Skeletal muscle satellite cell (primary cell): ENCODE results near the gene GSS.

Source experiments
- H3K27me3 ChIP-seq: 2 replicates; pipeline ENCODE4 v1.7.0; 2013; ENCODE audit warnings: low read length; ENCODE audit not compliant: control insufficient read depth, insufficient read depth
- H3K36me3 ChIP-seq: 2 replicates; pipeline ENCODE4 v1.7.0; 2013; ENCODE audit warnings: mild to moderate bottlenecking, control low read depth, low read length; ENCODE audit not compliant: insufficient read depth
- H3K4me1 ChIP-seq: 2 replicates; pipeline ENCODE4 v1.7.0; 2013; ENCODE audit warnings: low read length; ENCODE audit not compliant: control insufficient read depth, insufficient read depth
- H3K4me2 ChIP-seq: 2 replicates; pipeline ENCODE4 v1.7.0; 2013; ENCODE audit warnings: mild to moderate bottlenecking, low read length
- H3K4me3 ChIP-seq: 2 replicates; pipeline ENCODE4 v1.7.0; 2013; ENCODE audit warnings: low read length
- H3K9ac ChIP-seq: 2 replicates; pipeline ENCODE4 v1.7.0; 2013; ENCODE audit warnings: mild to moderate bottlenecking, low read depth, low read length, moderate library complexity
- H3K9me3 ChIP-seq: replicated peaks from 2 replicates; pipeline ENCODE4 v1.7.0; 2013; ENCODE audit warnings: mild to moderate bottlenecking, control low read depth, low read length

The GSS gene

GRCh38 chr20:34982270-34983088 is 26.9 kb upstream of the GSS start:
- H3K9me3 ChIP-seq, result no peaks in the 10 kb centered on the region
- H3K4me3 ChIP-seq, result no peak overlapping the region
- no peak overlapping the region for H3K4me2 ChIP-seq
- H3K9ac ChIP-seq, result no peak overlapping the region
- peaks cover 8% of the 10 kb centered on the region for H3K4me1 ChIP-seq
- peaks cover 25% of the 10 kb centered on the region for H3K27me3 ChIP-seq
- no peaks in the 10 kb centered on the region for H3K36me3 ChIP-seq

GRCh38 chr20:34980543-34981233 is 25.1 kb upstream of the GSS start:
- H3K4me1 ChIP-seq, result peaks cover 8% of the 10 kb centered on the region
- H3K27me3 ChIP-seq, result peaks cover 25% of the 10 kb centered on the region
- no peak overlapping the region for H3K4me3 ChIP-seq
- no peaks in the 10 kb centered on the region for H3K36me3 ChIP-seq
- no peak overlapping the region for H3K4me2 ChIP-seq
- no peak overlapping the region for H3K9ac ChIP-seq
- no peaks in the 10 kb centered on the region for H3K9me3 ChIP-seq

GRCh38 chr20:34979366-34980153 is 24.0 kb upstream of the GSS start:
- Histone ChIP-seq H3K4me3 (no peak overlapping the region), H3K27me3 (peaks cover 31% of the 10 kb centered on the region), H3K4me1 (no peaks in the 10 kb centered on the region), H3K9ac (no peak overlapping the region), H3K9me3 (no peaks in the 10 kb centered on the region), H3K36me3 (no peaks in the 10 kb centered on the region), H3K4me2 (no peak overlapping the region)

GRCh38 chr20:34978092-34978744 is 22.6 kb upstream of the GSS start:
- Histone ChIP-seq H3K36me3 (no peaks in the 10 kb centered on the region), H3K9ac (no peak overlapping the region), H3K4me3 (no peak overlapping the region), H3K9me3 (no peaks in the 10 kb centered on the region), H3K4me2 (no peak overlapping the region), H3K4me1 (no peaks in the 10 kb centered on the region), H3K27me3 (peaks cover 27% of the 10 kb centered on the region)

- no peak overlapping the region for H3K9ac ChIP-seq
- no peaks in the 10 kb centered on the region for H3K9me3 ChIP-seq
- H3K4me1 ChIP-seq, result no peaks in the 10 kb centered on the region
- H3K4me3 ChIP-seq, result no peak overlapping the region
- H3K27me3 ChIP-seq, result peaks cover 24% of the 10 kb centered on the region
- H3K36me3 ChIP-seq, result no peaks in the 10 kb centered on the region
- no peak overlapping the region for H3K4me2 ChIP-seq
Measured at GRCh38 chr20:34977365-34978091, 21.9 kb upstream of the GSS start.

GRCh38 chr20:34976286-34976685 is 20.7 kb upstream of the GSS start:
- no peaks in the 10 kb centered on the region for H3K4me1 ChIP-seq
- no peak overlapping the region for H3K4me3 ChIP-seq
- no peaks in the 10 kb centered on the region for H3K36me3 ChIP-seq
- H3K4me2 ChIP-seq, result no peak overlapping the region
- H3K27me3 ChIP-seq, result peaks cover 33% of the 10 kb centered on the region
- H3K9me3 ChIP-seq, result no peaks in the 10 kb centered on the region
- H3K9ac ChIP-seq, result no peak overlapping the region

GRCh38 chr20:34974246-34974645 is 18.6 kb upstream of the GSS start:
- Histone ChIP-seq H3K4me2 (no peak overlapping the region), H3K9me3 (no peaks in the 10 kb centered on the region), H3K36me3 (no peaks in the 10 kb centered on the region), H3K9ac (no peak overlapping the region), H3K27me3 (peaks cover 33% of the 10 kb centered on the region), H3K4me1 (no peaks in the 10 kb centered on the region), H3K4me3 (no peak overlapping the region)

GRCh38 chr20:34971561-34972235 is 16.1 kb upstream of the GSS start:
- Histone ChIP-seq H3K4me1 (no peaks in the 10 kb centered on the region), H3K27me3 (peaks cover 28% of the 10 kb centered on the region), H3K4me2 (no peak overlapping the region), H3K4me3 (no peak overlapping the region), H3K9ac (no peak overlapping the region), H3K36me3 (no peaks in the 10 kb centered on the region), H3K9me3 (no peaks in the 10 kb centered on the region)

GRCh38 chr20:34970846-34971560 is 15.4 kb upstream of the GSS start:
- no peak overlapping the region for H3K4me3 ChIP-seq
- H3K9ac ChIP-seq, result no peak overlapping the region
- H3K4me1 ChIP-seq, result no peaks in the 10 kb centered on the region
- H3K36me3 ChIP-seq, result no peaks in the 10 kb centered on the region
- H3K27me3 ChIP-seq, result peaks cover 21% of the 10 kb centered on the region
- H3K9me3 ChIP-seq, result no peaks in the 10 kb centered on the region
- no peak overlapping the region for H3K4me2 ChIP-seq
